ENCODE results near the gene FGFR2. TPM values are rescaled to one million over a fixed set of nuclear protein-coding genes. Genes with fewer than 3 reads are reported as not detected.

FGFR2 gene
- total RNA-seq, 1 experiment from 2014 or later, result 19.7 TPM

GRCh38 chr10:121442086-121442935 is 155.9 kb downstream of the FGFR2 start:
- Histone ChIP-seq H3K79me2 (ENCODE audit: insufficient read depth, low read length) (no peaks in the 10 kb centered on the region), H3K9me2 (ENCODE audit: insufficient read depth) (no peaks in the 10 kb centered on the region), H3K36me3 (ENCODE audit: control insufficient read depth in 1 of 2, insufficient read depth in 2 of 2, low read length in 2 of 2) (no peaks in the 10 kb centered on the region), H3K9me3 (ENCODE audit: control insufficient read depth in 1 of 2, insufficient read depth in 1 of 2, low read depth in 1 of 2, low read length in 2 of 2) (no peaks in the 10 kb centered on the region), H4K20me1 (ENCODE audit: insufficient read depth) (no peaks in the 10 kb centered on the region), H3K4me3 (replicated peaks in 1 of 2; ENCODE audit: low read depth in 1 of 2, low read length in 2 of 2) (no peak overlapping the region), H3K4me2 (ENCODE audit: low read length) (no peak overlapping the region), H3K27ac (ENCODE audit: low read depth, low read length) (no peak overlapping the region), H3K9ac (ENCODE audit: low read length) (no peak overlapping the region), H3K4me1 (ENCODE audit: control insufficient read depth in 1 of 2, insufficient read depth in 2 of 2, low read length in 2 of 2) (no peaks in the 10 kb centered on the region), H3K27me3 (ENCODE audit: insufficient read depth, low read length) (0 out of 2 replicates have a peak, but pooled peaks cover 2% of the 10 kb centered on the region), H2AFZ (ENCODE audit: low read depth, low read length, poor library complexity, severe bottlenecking) (no peak overlapping the region)
- DNase-seq (ENCODE audit: low read depth, low spot score) (no peak), ATAC-seq (no peak)
- no TSS peak for BruUV-seq (replicated peaks)
- intact Hi-C loops (cut with micrococcal nuclease), result no loop called here
- no peak for TF ChIP-seq CEBPB (IDR thresholded peaks at IDR 0.05; ENCODE audit: low read depth)
- TF ChIP-seq SP1 (IDR thresholded peaks at IDR 0.05; ENCODE audit: low read depth), result no peak
- TF ChIP-seq CTCF (IDR thresholded peaks at IDR 0.05 in 2 of 3, conservative IDR thresholded peaks at IDR 0.05 in 1 of 3; ENCODE audit: borderline replicate concordance in 1 of 3, insufficient read depth in 1 of 3, low read depth in 2 of 3, low read length in 2 of 3), result no peak
- TF ChIP-seq JUND (IDR thresholded peaks at IDR 0.05), result no peak
- no peak for TF ChIP-seq FOSL1 (IDR thresholded peaks at IDR 0.05; ENCODE audit: low read depth)
- no peak for TF ChIP-seq EZH2 (IDR thresholded peaks at IDR 0.05)
- TF ChIP-seq YY1 (IDR thresholded peaks at IDR 0.05; ENCODE audit: extremely low read depth, insufficient replicate concordance, low read depth, low read length), result no peak
- TF ChIP-seq CBX3 (IDR thresholded peaks at IDR 0.05; ENCODE audit: low read depth), result no peak
- TF ChIP-seq EZH2phosphoT487 (IDR thresholded peaks at IDR 0.05; ENCODE audit: borderline replicate concordance), result no peak
- no peak for TF ChIP-seq ATF3 (IDR thresholded peaks at IDR 0.05)
- no peak for TF ChIP-seq ZBTB33 (IDR thresholded peaks at IDR 0.05; ENCODE audit: extremely low read depth, insufficient replicate concordance, low read length)
- TF ChIP-seq POLR2AphosphoS5 (IDR thresholded peaks at IDR 0.05; ENCODE audit: low read depth, low read length), result no peak
- TF ChIP-seq ZFX (IDR thresholded peaks at IDR 0.05), result no peak
- CTCF ChIA-PET, result no interaction called here
- RAD21 ChIA-PET (ENCODE audit: low non-redundant PET in 1 of 2, low total read pairs in 2 of 2, uncharacterized antibody in 2 of 2, unreplicated experiment in 2 of 2), result no interaction called here
- POLR2A ChIA-PET, result interaction anchor here (0.6 kb wide), 1 partner anchor 54 kb away, joined by 3 read pairs; no protein-coding TSS in a partner anchor
